Cardiac septum (tissue), 1 donor: ENCODE results near the gene CRTC3. TPM values are rescaled to one million over a fixed set of nuclear protein-coding genes. Genes with fewer than 3 reads are reported as not detected.
A peak's percentile ranks its signal among the peaks of the same experiment; 100 is the strongest.
"Not testable (repeated sequence)": the region's sequence is repeated elsewhere in the genome, so short reads cannot be mapped to it uniquely, and the experiment has no call there.

Source experiments
- DNase-seq: peaks from one replicate; pipeline ENCODE4 v3.0.0-alpha.2; 2020; ENCODE audit warnings: low spot score
- intact Hi-C: fragments of 100-400 bp; cut with DNase I; formaldehyde crosslinking; loops from one replicate; pipeline ENCODE4 v1.14.0; 2022
- long read RNA-seq: library from polyadenylated mRNA; unstranded; transcript quantifications from one replicate; pipeline ENCODE4 v2.0.0, GENCODE V29; 2021
- total RNA-seq: library from RNA; stranded (reverse); fragmentation: NEBNext Ultra II Directional; extraction: Animal tissue kit (Norgen Biotek cat#: 25700); gene quantifications from one replicate; pipeline ENCODE4 v1.2.1, GENCODE V29; 2021
- donor health status: DM: no; HTN: no; CAD: no.

Gene CRTC3
- total RNA-seq, result 30.4 TPM
- long read RNA-seq, full-length matches to known transcripts, result 4 of 27 reads
- long read RNA-seq, partial matches to known transcripts, result 7 of 27 reads
- long read RNA-seq, other reads (novel, unspliced or antisense), result 16 of 27 reads

- intact Hi-C loops, result loop anchor here (1.0 kb wide), 1 partner anchor 66 kb away; no protein-coding TSS in a partner anchor
- peak; percentile 82 for DNase-seq
Observed at GRCh38 chr15:90529371-90530249, at the start of gene CRTC3. Gene CRTC3, plus strand, starts transcription at chr15:90529923. Its CDS starts 149 bp downstream, at chr15:90530072.

GRCh38 chr15:90481023-90481422, 48.7 kb upstream of the CRTC3 start:
- intact Hi-C loops, result no loop called here
- DNase-seq, result no peak

GRCh38 chr15:90482124-90483011, 47.4 kb upstream of the CRTC3 start:
- intact Hi-C loops, result loop anchor here (1.0 to 2.0 kb wide), 2 partner anchors 120 to 162 kb away; no protein-coding TSS in a partner anchor
- no peak for DNase-seq

- intact Hi-C loops, result loop anchor here (2.0 kb wide), 1 partner anchor 162 kb away; no protein-coding TSS in a partner anchor
- DNase-seq, result no peak
Observed at GRCh38 chr15:90483012-90483307, 46.8 kb upstream of the CRTC3 start.

GRCh38 chr15:90483637-90484036, 46.1 kb upstream of the CRTC3 start:
- intact Hi-C loops, result loop anchor here (2.0 kb wide), 1 partner anchor 163 kb away; no protein-coding TSS in a partner anchor
- DNase-seq, result no peak

GRCh38 chr15:90487186-90487585, 42.5 kb upstream of the CRTC3 start:
- intact Hi-C loops, result no loop called here
- no peak for DNase-seq

- intact Hi-C loops, result no loop called here
- DNase-seq, result no peak
Observed at GRCh38 chr15:90489514-90489913, 40.2 kb upstream of the CRTC3 start.

GRCh38 chr15:90489944-90490343, 39.8 kb upstream of the CRTC3 start:
- intact Hi-C loops, result loop anchor here (10.0 kb wide), 1 partner anchor 395 kb away; the partner anchor contains the start of gene FES
- DNase-seq, result no peak

GRCh38 chr15:90493647-90494046, 36.1 kb upstream of the CRTC3 start:
- intact Hi-C loops, result loop anchor here (10.0 kb wide), 1 partner anchor 391 kb away; the partner anchor contains the start of gene FES
- no peak for DNase-seq

- intact Hi-C loops, result loop anchor here (10.0 kb wide), 1 partner anchor 390 kb away; the partner anchor contains the start of gene FES
- DNase-seq, result no peak
Observed at GRCh38 chr15:90495067-90495466, 34.7 kb upstream of the CRTC3 start.

- intact Hi-C loops, result loop anchor here (10.0 kb wide), 1 partner anchor 388 kb away; the partner anchor contains the start of gene FES
- no peak for DNase-seq
Observed at GRCh38 chr15:90496791-90497190, 32.9 kb upstream of the CRTC3 start.

GRCh38 chr15:90497376-90497775, 32.3 kb upstream of the CRTC3 start:
- intact Hi-C loops, result loop anchor here (10.0 kb wide), 1 partner anchor 387 kb away; the partner anchor contains the start of gene FES
- DNase-seq, result no peak

- intact Hi-C loops, result loop anchor here (10.0 kb wide), 1 partner anchor 387 kb away; the partner anchor contains the start of gene FES
- DNase-seq, result no peak
Observed at GRCh38 chr15:90497912-90498311, 31.8 kb upstream of the CRTC3 start.

GRCh38 chr15:90500171-90500570, 29.6 kb upstream of the CRTC3 start:
- DNase-seq, result no peak
- intact Hi-C loops, result no loop called here

- intact Hi-C loops, result no loop called here
Observed at GRCh38 chr15:90501898-90502297, 27.8 kb upstream of the CRTC3 start.

GRCh38 chr15:90510781-90511180, 18.9 kb upstream of the CRTC3 start:
- DNase-seq, intact Hi-C loops: not testable (repeated sequence)

More at GRCh38 chr15:90501898-90502297, 27.8 kb upstream of the CRTC3 start:
- no peak for DNase-seq

- DNase-seq, intact Hi-C loops: not testable (repeated sequence)
Observed at GRCh38 chr15:90511211-90511618, 18.5 kb upstream of the CRTC3 start.

- intact Hi-C loops, result no loop called here
- DNase-seq, result no peak
Observed at GRCh38 chr15:90512276-90512675, 17.4 kb upstream of the CRTC3 start.

- DNase-seq, result no peak
- intact Hi-C loops, result no loop called here
Observed at GRCh38 chr15:90512981-90513380, 16.7 kb upstream of the CRTC3 start.
